ENCODE results near the gene GPR162. TPM values are rescaled to one million over a fixed set of nuclear protein-coding genes. Genes with fewer than 3 reads are reported as not detected.

GPR162 gene
- total and polyA plus RNA-seq, 4 donors = 0.59 to 2.4 (median 1.7) TPM

DNA sequence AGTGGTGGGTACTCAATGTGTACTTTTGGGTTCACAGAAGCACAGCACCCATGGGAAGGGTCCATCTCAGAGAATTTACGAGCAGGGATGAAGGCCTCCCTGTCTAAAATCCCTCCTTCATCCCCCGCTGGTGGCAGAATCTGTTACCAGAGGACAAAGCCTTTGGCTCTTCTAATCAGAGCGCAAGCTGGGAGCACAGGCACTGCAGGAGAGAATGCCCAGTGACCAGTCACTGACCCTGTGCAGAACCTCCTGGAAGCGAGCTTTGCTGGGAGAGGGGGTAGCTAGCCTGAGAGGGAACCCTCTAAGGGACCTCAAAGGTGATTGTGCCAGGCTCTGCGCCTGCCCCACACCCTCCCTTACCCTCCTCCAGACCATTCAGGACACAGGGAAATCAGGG, 1.5 kb upstream of the GPR162 start (continued):
- no peak for TF ChIP-seq REST (IDR thresholded peaks at IDR 0.05)

DNA sequence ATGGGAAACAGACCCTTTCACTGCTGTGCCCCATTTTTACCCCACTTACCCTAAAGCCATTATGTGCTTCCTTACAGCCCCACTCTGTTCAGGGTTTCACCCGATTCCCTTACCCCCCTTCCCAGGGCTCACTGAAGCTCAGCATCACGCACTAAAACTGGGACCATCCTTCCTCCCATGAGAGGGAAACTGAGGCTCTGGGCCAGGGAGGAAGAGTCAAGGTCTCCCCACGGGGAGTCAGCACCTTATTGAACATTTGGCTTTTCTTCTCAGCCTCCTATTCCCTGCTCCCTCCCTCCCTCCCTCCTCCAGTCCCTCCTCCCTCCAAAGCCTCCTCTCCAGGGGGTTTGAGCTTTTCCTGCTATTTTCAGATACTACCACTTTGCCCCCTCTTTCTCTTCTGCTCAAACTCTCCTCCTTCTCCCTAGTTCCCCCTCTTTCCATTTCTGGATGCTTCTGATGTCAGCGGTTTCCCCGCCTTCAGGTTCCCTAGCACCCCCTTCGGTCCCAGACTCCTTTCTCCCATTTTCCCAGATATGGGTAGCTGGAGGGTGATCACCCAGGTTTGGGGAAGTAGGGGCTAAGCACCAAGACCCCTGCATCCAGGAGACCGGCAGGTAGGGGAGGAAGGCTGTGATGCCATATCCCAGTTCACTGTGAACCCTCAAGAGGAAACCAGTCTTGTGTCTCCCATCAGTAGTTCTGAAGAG, 960 bp downstream of the GPR162 start:
- Histone ChIP-seq H3K27ac (ENCODE audit: low read depth in 1 of 2, low read length in 2 of 2) (no peak overlapping the region), H3K9me3 (ENCODE audit: control insufficient read depth in 4 of 4, low read length in 3 of 4) (no peaks in the 10 kb centered on the region), H3K4me3 (ENCODE audit: low read depth in 1 of 3, low read length in 3 of 3) (no peak overlapping the region), H3K27me3 (ENCODE audit: control insufficient read depth in 4 of 4, insufficient read depth in 4 of 4, low read length in 3 of 4) (no peaks in the 10 kb centered on the region), H3K9ac (ENCODE audit: low read depth in 1 of 2, low read length in 2 of 2) (no peak overlapping the region), H3K4me1 (ENCODE audit: control insufficient read depth in 4 of 4, insufficient read depth in 4 of 4, low read length in 3 of 4) (peaks cover 0 to 43% (median 31%) of the 10 kb centered on the region in 4 donors), H3K36me3 (ENCODE audit: control insufficient read depth in 4 of 4, insufficient read depth in 3 of 4, low read depth in 1 of 4, low read length in 3 of 4) (no peaks in the 10 kb centered on the region)
- DNase-seq (ENCODE audit: low spot score) = no peak
- TF ChIP-seq FOXA2 (IDR thresholded peaks at IDR 0.05) (no peak), NR2F2 (IDR thresholded peaks at IDR 0.05) (no peak), YY1 (IDR thresholded peaks at IDR 0.05) (no peak), FOXA1 (IDR thresholded peaks at IDR 0.05) (no peak), REST (IDR thresholded peaks at IDR 0.05) (no peak), GABPA (IDR thresholded peaks at IDR 0.05 in 1 of 2, conservative IDR thresholded peaks at IDR 0.05 in 1 of 2) (no peak), SP1 (IDR thresholded peaks at IDR 0.05) (no peak)
- WGBS = 82% methylated on average over 7 of the region's 7 CpGs

GRCh38 chr12:6823182-6824084, 1.8 kb downstream of the GPR162 start:
- H3K4me3 ChIP-seq (ENCODE audit: low read depth in 1 of 3, low read length in 3 of 3) = no peak overlapping the region
- H3K27me3 ChIP-seq (ENCODE audit: control insufficient read depth in 4 of 4, insufficient read depth in 4 of 4, low read length in 3 of 4) = peaks cover 0 to 2% (median 0%) of the 10 kb centered on the region in 4 donors
- no peaks in the 10 kb centered on the region for H3K9me3 ChIP-seq (ENCODE audit: control insufficient read depth in 4 of 4, low read length in 3 of 4)
- H3K27ac ChIP-seq (ENCODE audit: low read depth in 1 of 2, low read length in 2 of 2) = no peak overlapping the region
- H3K4me1 ChIP-seq (ENCODE audit: control insufficient read depth in 4 of 4, insufficient read depth in 4 of 4, low read length in 3 of 4) = peaks cover 2 to 40% (median 29%) of the 10 kb centered on the region in 4 donors
- DNase-seq (ENCODE audit: low spot score) = no peak
- TF ChIP-seq, protein P1, sequence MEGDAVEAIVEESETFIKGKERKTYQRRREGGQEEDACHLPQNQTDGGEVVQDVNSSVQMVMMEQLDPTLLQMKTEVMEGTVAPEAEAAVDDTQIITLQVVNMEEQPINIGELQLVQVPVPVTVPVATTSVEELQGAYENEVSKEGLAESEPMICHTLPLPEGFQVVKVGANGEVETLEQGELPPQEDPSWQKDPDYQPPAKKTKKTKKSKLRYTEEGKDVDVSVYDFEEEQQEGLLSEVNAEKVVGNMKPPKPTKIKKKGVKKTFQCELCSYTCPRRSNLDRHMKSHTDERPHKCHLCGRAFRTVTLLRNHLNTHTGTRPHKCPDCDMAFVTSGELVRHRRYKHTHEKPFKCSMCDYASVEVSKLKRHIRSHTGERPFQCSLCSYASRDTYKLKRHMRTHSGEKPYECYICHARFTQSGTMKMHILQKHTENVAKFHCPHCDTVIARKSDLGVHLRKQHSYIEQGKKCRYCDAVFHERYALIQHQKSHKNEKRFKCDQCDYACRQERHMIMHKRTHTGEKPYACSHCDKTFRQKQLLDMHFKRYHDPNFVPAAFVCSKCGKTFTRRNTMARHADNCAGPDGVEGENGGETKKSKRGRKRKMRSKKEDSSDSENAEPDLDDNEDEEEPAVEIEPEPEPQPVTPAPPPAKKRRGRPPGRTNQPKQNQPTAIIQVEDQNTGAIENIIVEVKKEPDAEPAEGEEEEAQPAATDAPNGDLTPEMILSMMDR (IDR thresholded peaks at IDR 0.05; ENCODE audit: low read depth, low read length, missing input control) = no peak
- TF ChIP-seq REST (IDR thresholded peaks at IDR 0.05) (no peak), RXRA (IDR thresholded peaks at IDR 0.05) (no peak), GABPA (IDR thresholded peaks at IDR 0.05 in 1 of 2, conservative IDR thresholded peaks at IDR 0.05 in 1 of 2) (no peak), SP1 (IDR thresholded peaks at IDR 0.05) (no peak), TAF1 (conservative IDR thresholded peaks at IDR 0.05) (no peak), YY1 (IDR thresholded peaks at IDR 0.05) (no peak), FOXA1 (IDR thresholded peaks at IDR 0.05) (no peak), RAD21 (IDR thresholded peaks at IDR 0.05) (no peak), HNF4G (IDR thresholded peaks at IDR 0.05) (no peak), HNF4A (conservative IDR thresholded peaks at IDR 0.05) (no peak)
- TF ChIP-seq, protein P2, sequence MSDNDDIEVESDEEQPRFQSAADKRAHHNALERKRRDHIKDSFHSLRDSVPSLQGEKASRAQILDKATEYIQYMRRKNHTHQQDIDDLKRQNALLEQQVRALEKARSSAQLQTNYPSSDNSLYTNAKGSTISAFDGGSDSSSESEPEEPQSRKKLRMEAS (IDR thresholded peaks at IDR 0.05) = no peak
- no peak overlapping the region for H3K9ac ChIP-seq (ENCODE audit: low read depth in 1 of 2, low read length in 2 of 2)
- no peaks in the 10 kb centered on the region for H3K36me3 ChIP-seq (ENCODE audit: control insufficient read depth in 4 of 4, insufficient read depth in 3 of 4, low read depth in 1 of 4, low read length in 3 of 4)
- 88% methylated on average over 12 of the region's 12 CpGs for WGBS
